ENCODE data around the gene TMEM229B.
"Not testable (repeated sequence)": the region's sequence is repeated elsewhere in the genome, so short reads cannot be mapped to it uniquely, and the experiment has no call there.

Gene TMEM229B

DNA sequence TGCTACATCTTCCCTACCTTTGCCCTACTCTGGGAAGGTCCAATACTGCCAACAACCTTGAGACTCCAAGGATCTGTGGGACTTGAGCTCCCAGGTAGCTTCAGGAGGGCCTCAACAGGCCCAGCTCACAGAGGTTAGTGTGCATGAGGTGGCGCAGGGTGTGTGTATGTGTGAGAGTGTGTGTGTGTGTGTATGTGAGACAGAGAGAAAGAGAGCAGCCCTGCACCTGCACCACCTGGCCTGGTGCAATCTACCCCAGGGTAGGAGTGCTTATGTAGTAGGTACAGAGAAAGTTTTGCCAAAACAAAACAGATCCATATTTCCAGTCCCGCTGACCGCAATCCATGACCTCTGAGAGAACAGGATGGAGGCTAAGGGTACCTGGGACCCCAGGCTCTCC, 24.6 kb downstream of the TMEM229B start:
- no peaks in the 10 kb centered on the region for H3K9me3 Mint-ChIP-seq
- H3K36me3 Mint-ChIP-seq (ENCODE audit: low read depth) = no peaks in the 10 kb centered on the region
- H3K27me3 Mint-ChIP-seq = no peaks in the 10 kb centered on the region
- H3K27ac Mint-ChIP-seq = no peak overlapping the region
- H3K4me1 Mint-ChIP-seq (ENCODE audit: low read depth) = peaks cover 22% of the 10 kb centered on the region
- H3K4me3 Mint-ChIP-seq = no peak overlapping the region

DNA sequence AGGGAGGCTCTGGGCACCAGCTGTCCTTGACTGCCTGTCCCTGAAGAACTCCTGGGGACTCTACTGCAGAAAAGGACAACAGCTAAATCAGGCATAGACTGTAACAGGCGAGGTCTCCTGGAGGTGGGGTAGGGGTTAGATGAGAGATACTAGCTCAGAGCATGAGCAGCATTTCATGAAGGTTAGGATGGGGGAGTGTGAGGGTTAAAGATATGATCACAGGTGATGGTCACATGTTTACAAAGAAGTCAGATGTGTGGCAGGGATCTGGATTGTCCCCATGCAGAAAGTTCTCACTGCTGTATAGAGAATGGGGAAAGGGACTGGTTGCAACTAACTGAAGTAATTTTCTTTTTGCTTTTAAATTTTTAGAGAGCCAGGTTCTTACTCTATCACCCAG, 26.5 kb downstream of the TMEM229B start:
- Mint-ChIP-seq H3K4me3 (no peak overlapping the region), H3K36me3 (ENCODE audit: low read depth) (no peaks in the 10 kb centered on the region), H3K27ac (no peak overlapping the region), H3K9me3 (no peaks in the 10 kb centered on the region), H3K27me3 (no peaks in the 10 kb centered on the region), H3K4me1 (ENCODE audit: low read depth) (peaks cover 16% of the 10 kb centered on the region)

DNA sequence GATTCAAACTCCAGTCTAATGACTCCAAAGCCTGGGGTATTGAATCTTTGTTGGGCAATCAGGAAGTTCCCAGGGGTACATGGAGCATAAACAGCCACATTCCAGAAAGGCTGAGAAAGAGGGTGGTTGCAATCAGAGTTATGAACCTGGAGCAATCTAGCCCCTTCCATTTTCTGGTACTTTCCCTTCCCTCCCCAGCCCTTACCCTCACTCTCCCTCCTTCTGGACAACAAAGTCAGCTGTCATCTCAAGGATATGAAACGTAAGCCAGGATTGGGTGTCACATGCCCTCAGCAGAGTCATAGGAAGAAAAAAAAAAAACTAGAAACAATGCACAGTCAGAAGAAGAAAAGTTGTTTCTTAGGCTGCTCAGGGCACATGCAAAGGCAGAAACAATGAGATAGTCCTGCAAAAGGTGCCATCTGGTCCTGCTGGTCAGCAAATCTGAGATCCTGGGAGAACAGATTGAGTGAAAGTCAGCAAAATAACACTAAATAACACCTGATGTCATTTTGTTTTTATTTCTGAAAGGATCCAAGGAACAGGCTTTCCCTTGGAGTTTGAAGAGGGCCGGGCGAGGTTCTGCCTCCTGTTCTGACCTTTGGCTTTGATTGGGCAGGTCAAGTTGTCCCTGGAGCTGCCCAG, 27.1 kb downstream of the TMEM229B start:
- Mint-ChIP-seq H3K27ac (no peak overlapping the region), H3K4me3 (no peak overlapping the region), H3K36me3 (ENCODE audit: low read depth) (no peaks in the 10 kb centered on the region), H3K4me1 (ENCODE audit: low read depth) (peaks cover 14% of the 10 kb centered on the region), H3K27me3 (no peaks in the 10 kb centered on the region), H3K9me3 (no peaks in the 10 kb centered on the region)

DNA sequence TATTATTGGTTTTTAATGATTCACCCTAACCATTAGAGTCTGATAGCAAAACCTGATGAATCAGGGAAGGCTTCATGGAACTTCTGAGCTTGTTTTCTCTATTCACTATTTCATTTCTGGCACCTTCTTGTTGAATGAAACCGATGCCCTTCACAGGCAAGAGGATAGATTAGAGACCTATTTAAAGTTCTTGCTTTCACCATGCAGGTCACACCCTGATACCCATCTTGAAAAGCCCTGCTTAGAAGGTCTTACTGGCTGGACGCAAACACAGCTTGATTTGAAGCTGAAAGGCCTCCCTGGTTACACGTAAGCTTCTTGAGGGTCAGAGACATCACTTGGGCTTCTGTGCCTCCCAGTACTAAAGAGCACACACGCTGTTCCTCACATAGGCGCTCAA, 29.2 kb downstream of the TMEM229B start:
- Mint-ChIP-seq H3K9me3 (no peaks in the 10 kb centered on the region), H3K4me3 (no peak overlapping the region), H3K27me3 (peaks cover 3% of the 10 kb centered on the region), H3K27ac (no peak overlapping the region), H3K4me1 (ENCODE audit: low read depth) (peaks cover 10% of the 10 kb centered on the region), H3K36me3 (ENCODE audit: low read depth) (no peaks in the 10 kb centered on the region)

DNA sequence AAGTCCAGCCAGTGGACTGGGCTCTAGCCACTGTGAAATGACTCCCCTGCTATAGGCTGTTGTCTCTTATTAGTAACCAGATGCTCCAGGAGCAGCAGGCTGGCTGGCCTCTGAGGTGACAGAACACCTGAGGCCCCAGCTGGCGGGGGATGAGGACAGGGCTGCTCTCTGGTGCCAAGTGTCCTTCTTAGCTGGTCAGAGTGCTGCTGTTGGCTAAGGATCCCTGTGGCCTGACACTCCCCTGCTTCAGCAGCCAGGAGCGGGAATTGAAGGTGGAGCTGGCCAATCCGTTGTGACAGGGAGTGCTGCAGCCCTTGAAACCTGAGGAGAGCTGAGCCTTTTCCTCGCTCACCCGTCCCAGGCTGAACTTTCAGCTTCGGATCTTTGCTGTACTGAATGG, 30.7 kb downstream of the TMEM229B start:
- Mint-ChIP-seq H3K36me3 (ENCODE audit: low read depth) (no peaks in the 10 kb centered on the region), H3K27me3 (peaks cover 3% of the 10 kb centered on the region), H3K27ac (no peak overlapping the region), H3K4me3 (no peak overlapping the region), H3K9me3 (no peaks in the 10 kb centered on the region), H3K4me1 (ENCODE audit: low read depth) (peaks cover 3% of the 10 kb centered on the region)

DNA sequence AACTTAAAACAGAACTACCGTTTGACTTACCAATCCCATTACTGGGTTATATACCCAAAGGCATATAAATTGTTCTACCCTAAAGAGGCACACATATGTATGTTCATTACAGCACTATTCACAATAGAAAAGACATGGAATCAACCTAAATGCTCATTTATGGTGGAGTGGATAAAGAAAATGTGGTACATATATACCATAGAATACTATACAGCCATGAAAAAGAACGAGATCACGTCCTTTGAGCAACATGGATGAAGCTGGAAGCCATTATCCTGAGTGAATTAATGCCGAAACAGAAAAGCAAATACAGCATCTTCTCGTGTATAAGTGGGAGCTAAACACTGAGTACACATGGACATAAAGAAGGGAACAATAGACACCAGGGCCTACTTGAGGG, 31.8 kb downstream of the TMEM229B start:
- no peaks in the 10 kb centered on the region for H3K9me3 Mint-ChIP-seq
- H3K27ac Mint-ChIP-seq = no peak overlapping the region
- no peaks in the 10 kb centered on the region for H3K36me3 Mint-ChIP-seq (ENCODE audit: low read depth)
- no peak overlapping the region for H3K4me3 Mint-ChIP-seq
- peaks cover 3% of the 10 kb centered on the region for H3K27me3 Mint-ChIP-seq
- peaks cover 3% of the 10 kb centered on the region for H3K4me1 Mint-ChIP-seq (ENCODE audit: low read depth)

DNA sequence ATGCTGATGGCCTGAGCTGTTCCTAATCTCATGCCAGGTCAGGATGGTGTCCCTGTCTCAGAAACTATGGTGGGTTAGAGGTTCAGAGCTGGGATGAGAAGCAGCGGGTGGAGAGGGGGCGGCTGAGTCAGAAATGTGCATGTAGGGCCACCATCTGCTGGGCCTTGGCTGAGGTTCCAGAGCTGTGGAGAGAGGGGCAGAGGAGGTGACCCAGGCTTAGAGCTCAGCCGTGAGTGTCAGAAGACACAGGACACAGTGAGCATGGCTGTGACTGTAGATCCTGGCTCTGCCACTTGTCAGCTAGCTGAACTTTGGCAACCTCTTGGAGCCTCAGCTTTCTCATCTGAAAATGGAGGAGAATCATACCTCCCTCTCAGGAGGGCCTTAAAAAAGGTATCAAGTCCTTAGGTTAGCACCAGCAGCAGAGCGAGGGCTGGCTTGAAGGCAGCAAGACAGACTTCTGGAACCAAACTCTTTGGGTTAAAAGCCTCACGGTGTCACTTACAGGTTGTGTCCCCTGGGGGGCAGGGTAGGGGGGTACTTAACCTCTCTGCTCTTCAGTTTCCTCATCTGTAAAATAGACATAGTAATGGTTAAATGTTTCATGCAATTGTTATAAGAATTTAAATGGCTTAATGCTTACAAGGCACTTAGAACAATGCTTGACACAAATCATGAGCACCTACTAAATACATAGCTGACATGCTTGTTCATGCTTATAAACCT, 34.8 kb downstream of the TMEM229B start:
- Mint-ChIP-seq H3K9me3 (peaks cover 7% of the 10 kb centered on the region), H3K36me3 (ENCODE audit: low read depth) (peaks cover 5% of the 10 kb centered on the region), H3K4me3 (no peak overlapping the region), H3K27me3 (peaks cover 7% of the 10 kb centered on the region), H3K27ac (no peak overlapping the region), H3K4me1 (ENCODE audit: low read depth) (peaks cover 3% of the 10 kb centered on the region)

DNA sequence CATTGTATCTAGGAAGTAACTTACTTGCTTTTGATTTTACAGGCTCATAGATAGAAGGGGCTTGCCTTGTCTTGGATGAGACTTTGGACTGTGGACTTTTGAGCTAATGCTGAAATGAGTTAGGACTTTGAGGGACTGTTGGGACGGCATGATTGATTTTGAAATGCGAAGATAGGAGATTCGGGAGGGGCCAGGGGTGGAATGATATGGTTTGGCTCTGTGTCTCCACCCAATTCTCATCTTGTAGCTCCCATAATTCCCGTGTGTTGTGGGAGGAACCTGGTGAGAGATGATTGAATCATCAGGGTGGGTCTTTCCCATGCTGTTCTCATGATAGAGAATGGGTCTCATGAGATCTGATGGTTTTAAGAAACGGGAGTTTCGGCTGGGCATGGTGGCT, 36.9 kb downstream of the TMEM229B start:
- H3K4me3 Mint-ChIP-seq; H3K27ac Mint-ChIP-seq; H3K4me1 Mint-ChIP-seq (ENCODE audit: low read depth); H3K36me3 Mint-ChIP-seq (ENCODE audit: low read depth); H3K27me3 Mint-ChIP-seq; H3K9me3 Mint-ChIP-seq: not testable (repeated sequence)

DNA sequence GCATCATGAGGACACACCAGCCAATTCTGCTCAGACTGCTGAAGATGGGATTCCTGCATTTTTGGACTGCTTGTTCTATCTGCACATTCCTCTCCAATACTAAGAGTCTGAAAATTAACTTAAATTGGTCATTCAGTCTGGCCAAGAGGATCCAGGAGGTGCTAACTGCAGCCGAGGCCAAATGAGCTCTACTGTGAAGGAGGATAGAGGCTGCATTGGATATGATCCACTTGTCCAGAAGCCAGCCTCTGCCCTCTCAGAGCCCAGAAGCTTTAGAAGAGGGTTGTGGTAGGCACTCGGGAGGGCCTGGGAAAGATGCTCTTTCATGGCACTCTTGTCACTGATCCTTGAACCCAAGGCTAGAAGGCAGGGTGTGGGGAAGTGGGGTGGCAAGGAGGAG, 39.4 kb downstream of the TMEM229B start:
- peaks cover 4% of the 10 kb centered on the region for H3K27me3 Mint-ChIP-seq
- H3K9me3 Mint-ChIP-seq = peaks cover 7% of the 10 kb centered on the region
- peaks cover 5% of the 10 kb centered on the region for H3K36me3 Mint-ChIP-seq (ENCODE audit: low read depth)
- H3K4me3 Mint-ChIP-seq = no peak overlapping the region
- H3K4me1 Mint-ChIP-seq (ENCODE audit: low read depth) = no peaks in the 10 kb centered on the region
- H3K27ac Mint-ChIP-seq = no peak overlapping the region

DNA sequence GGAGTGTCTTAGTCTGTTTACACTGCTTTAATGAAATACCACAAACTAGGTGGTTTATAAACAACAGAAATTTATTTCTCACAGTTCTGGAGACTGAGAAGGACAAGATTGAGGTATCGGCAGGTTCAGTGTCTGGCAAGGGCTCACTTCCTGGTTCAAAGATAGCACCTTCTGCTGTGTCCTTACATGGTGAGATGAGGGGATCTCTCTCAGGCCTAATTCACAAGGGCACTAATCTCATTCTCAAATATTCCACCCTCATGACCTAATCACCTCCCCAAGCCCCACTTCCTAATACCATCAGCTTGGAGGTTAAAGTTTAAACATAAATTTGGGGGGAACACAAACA, 41.5 kb downstream of the TMEM229B start:
- no peaks in the 10 kb centered on the region for H3K4me1 Mint-ChIP-seq (ENCODE audit: low read depth)
- no peak overlapping the region for H3K27ac Mint-ChIP-seq
- peaks cover 5% of the 10 kb centered on the region for H3K36me3 Mint-ChIP-seq (ENCODE audit: low read depth)
- peaks cover 8% of the 10 kb centered on the region for H3K27me3 Mint-ChIP-seq
- H3K4me3 Mint-ChIP-seq = no peak overlapping the region
- H3K9me3 Mint-ChIP-seq = peaks cover 7% of the 10 kb centered on the region

DNA sequence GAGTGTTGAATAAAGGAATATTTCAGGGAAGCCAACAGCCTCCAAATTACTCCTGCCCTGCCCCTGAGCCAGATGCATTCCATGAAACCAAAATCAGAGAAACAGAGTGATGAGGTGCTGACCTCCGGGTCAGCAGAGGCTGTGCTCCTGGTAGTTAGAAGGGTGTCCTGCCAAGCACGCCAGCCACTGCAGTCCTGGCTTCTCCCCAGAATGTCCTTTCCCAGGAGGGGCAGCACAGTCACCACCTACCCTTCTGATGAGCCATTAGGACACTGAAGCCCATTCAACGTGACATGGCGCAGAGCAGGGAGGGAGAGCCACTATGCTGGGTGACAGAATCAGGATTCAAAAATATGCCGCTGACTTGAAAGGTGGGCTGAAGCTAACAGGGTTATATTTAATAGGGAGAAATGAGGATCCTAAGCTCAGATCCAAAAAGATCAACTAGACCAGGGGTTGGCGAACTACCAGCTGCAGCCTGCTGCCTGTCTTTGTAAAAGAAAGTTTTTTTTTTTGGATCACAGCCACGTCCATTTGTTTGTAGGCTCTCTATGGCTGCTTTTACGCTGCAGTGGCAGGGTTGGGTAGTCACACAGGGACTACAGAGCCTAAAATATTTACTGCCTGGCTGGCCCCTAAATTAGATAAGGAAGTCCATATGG, 42.0 kb downstream of the TMEM229B start:
- H3K9me3 Mint-ChIP-seq = peaks cover 7% of the 10 kb centered on the region
- H3K27me3 Mint-ChIP-seq = peaks cover 5% of the 10 kb centered on the region
- no peak overlapping the region for H3K4me3 Mint-ChIP-seq
- H3K4me1 Mint-ChIP-seq (ENCODE audit: low read depth) = no peaks in the 10 kb centered on the region
- H3K27ac Mint-ChIP-seq = no peak overlapping the region
- H3K36me3 Mint-ChIP-seq (ENCODE audit: low read depth) = peaks cover 5% of the 10 kb centered on the region

DNA sequence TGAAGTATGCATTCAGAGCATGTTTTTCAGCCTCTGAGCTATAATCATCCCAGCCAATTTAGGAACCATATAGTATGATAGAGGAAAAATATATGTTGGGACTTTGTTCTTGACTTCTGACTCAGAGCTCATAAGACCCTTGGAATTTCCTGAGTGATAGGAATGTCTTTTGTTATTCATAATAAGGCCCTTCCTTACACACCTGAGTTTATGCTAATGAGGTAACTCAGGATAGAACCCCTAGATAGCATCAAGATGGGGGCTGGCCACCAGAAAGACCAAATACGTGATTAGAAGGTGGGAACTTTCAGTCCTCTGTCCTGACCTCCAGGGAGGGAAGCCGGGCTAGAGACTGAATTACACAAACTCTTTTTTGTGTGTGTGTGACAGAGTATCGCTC, 44.1 kb downstream of the TMEM229B start:
- Mint-ChIP-seq H3K36me3 (ENCODE audit: low read depth) (no peaks in the 10 kb centered on the region), H3K27me3 (peaks cover 4% of the 10 kb centered on the region), H3K4me3 (no peak overlapping the region), H3K4me1 (ENCODE audit: low read depth) (no peaks in the 10 kb centered on the region), H3K9me3 (no peaks in the 10 kb centered on the region), H3K27ac (no peak overlapping the region)

DNA sequence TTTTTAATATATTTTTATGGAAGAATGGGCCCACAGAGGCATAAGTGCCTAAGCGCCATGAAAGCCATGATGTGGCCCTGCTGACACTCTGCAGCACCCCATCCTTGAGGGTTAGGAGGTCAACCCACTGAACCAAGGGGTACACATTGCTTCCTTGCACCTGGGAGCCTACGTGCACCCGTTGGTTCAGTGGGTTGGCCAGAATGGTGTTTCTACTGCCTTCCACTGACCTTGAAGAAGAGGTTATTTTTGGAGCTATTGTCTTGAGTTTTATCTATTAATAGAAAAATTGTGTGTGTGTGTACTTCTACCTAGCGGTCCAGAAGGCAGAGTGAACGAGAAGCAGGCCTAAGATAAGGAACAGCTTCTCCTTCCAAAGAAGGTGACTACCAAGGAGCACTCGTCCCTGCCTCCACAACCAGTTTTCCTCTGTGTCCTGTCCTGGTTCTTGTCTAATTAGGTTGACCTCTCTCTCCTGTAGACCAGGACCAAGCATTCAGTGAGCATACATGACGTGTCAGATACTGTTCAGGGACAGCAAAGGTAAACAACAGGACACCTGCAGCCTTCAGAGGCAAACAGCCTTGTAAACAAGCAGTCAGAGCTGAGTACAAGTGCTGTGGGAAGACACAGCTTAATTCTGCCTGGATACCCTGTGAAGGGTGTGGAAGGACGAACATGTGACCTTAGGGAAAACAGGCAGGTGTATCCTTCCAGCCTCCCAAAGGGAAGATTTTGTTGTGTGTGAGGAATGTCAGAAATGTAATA, 46.2 kb downstream of the TMEM229B start:
- no peaks in the 10 kb centered on the region for H3K9me3 Mint-ChIP-seq
- H3K36me3 Mint-ChIP-seq (ENCODE audit: low read depth) = no peaks in the 10 kb centered on the region
- no peaks in the 10 kb centered on the region for H3K4me1 Mint-ChIP-seq (ENCODE audit: low read depth)
- no peak overlapping the region for H3K4me3 Mint-ChIP-seq
- H3K27me3 Mint-ChIP-seq = peaks cover 4% of the 10 kb centered on the region
- no peak overlapping the region for H3K27ac Mint-ChIP-seq

DNA sequence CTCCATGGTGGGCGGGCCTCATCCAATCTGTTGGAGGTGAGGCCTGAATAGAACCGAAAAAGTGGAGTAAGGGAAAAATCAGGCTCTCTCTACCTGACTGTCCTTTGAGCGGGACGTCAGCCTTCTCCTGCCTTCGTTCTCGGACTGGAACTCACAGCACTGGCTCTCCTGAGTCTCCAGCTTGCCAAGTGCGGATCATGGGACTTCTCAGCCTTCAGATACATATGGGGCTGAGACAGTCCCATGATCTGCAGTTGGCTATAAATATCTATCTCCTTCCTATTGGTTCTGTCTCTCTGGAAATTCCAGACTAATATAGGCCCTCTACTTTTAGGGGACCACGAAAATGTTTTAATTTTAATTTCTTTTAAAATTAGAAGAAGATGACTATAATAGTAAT, 46.8 kb downstream of the TMEM229B start:
- Mint-ChIP-seq H3K27me3 (peaks cover 4% of the 10 kb centered on the region), H3K4me3 (no peak overlapping the region), H3K4me1 (ENCODE audit: low read depth) (no peaks in the 10 kb centered on the region), H3K36me3 (ENCODE audit: low read depth) (no peaks in the 10 kb centered on the region), H3K9me3 (no peaks in the 10 kb centered on the region), H3K27ac (no peak overlapping the region)

DNA sequence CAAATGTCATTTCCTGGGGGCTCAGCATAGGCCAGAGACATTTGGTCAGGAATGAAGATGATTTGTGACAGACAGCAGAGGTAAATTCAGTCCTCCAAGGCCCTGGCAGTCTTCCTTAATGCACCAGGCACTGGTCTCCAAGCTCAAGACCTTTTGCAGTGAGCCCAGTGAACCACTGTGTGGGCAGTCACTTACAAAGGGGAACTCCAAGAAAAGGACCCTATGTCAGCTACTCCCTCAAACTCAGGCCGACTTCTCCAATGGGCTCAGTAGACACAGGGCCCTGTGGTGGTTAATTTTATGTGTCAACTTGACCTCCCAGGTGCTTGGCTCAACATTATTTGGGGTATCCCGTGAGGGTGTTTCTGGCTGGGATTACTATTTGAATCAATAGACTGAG, 47.3 kb downstream of the TMEM229B start:
- H3K4me3 Mint-ChIP-seq = no peak overlapping the region
- no peaks in the 10 kb centered on the region for H3K36me3 Mint-ChIP-seq (ENCODE audit: low read depth)
- H3K9me3 Mint-ChIP-seq = no peaks in the 10 kb centered on the region
- H3K4me1 Mint-ChIP-seq (ENCODE audit: low read depth) = no peaks in the 10 kb centered on the region
- peaks cover 4% of the 10 kb centered on the region for H3K27me3 Mint-ChIP-seq
- H3K27ac Mint-ChIP-seq = no peak overlapping the region
